8988T (cell line): Measurements from ENCODE around the gene TRIP13.

ENCODE experiments used
- DNase-seq: peaks from one replicate; pipeline ENCODE4 v3.0.0; 2011

The TRIP13 gene

GRCh38 chr5:855771-856530, 36.7 kb upstream of the TRIP13 start:
- DNase-seq, result no peak

- DNase-seq, result no peak
Measured at GRCh38 chr5:856531-857425, 35.9 kb upstream of the TRIP13 start.

- no peak for DNase-seq
Measured at GRCh38 chr5:858726-859125, 34.0 kb upstream of the TRIP13 start.

- no peak for DNase-seq
Measured at GRCh38 chr5:859391-859790, 33.3 kb upstream of the TRIP13 start.

GRCh38 chr5:859798-860296, 32.8 kb upstream of the TRIP13 start:
- no peak for DNase-seq

GRCh38 chr5:860506-861150, 32.1 kb upstream of the TRIP13 start:
- DNase-seq, result no peak

GRCh38 chr5:861442-862366, 31.0 kb upstream of the TRIP13 start:
- DNase-seq, result no peak

GRCh38 chr5:862367-863243, 30.1 kb upstream of the TRIP13 start:
- DNase-seq, result no peak

- DNase-seq, result no peak
Measured at GRCh38 chr5:863244-863805, 29.4 kb upstream of the TRIP13 start.

- no peak for DNase-seq
Measured at GRCh38 chr5:864492-865167, 28.1 kb upstream of the TRIP13 start.

- DNase-seq, result no peak
Measured at GRCh38 chr5:865168-865521, 27.5 kb upstream of the TRIP13 start.

- no peak for DNase-seq
Measured at GRCh38 chr5:865771-866170, 26.9 kb upstream of the TRIP13 start.

- no peak for DNase-seq
Measured at GRCh38 chr5:867300-867870, 25.3 kb upstream of the TRIP13 start.

GRCh38 chr5:868428-869135, 24.1 kb upstream of the TRIP13 start:
- no peak for DNase-seq

- DNase-seq, result no peak
Measured at GRCh38 chr5:870956-871355, 21.7 kb upstream of the TRIP13 start.

- no peak for DNase-seq
Measured at GRCh38 chr5:871596-872298, 20.9 kb upstream of the TRIP13 start.

GRCh38 chr5:872301-872700, 20.4 kb upstream of the TRIP13 start:
- no peak for DNase-seq

GRCh38 chr5:873328-873727, 19.4 kb upstream of the TRIP13 start:
- DNase-seq, result no peak

GRCh38 chr5:875931-876330, 16.8 kb upstream of the TRIP13 start:
- DNase-seq, result no peak
